LNCaP clone FGC (cell line): ENCODE measurements around the gene TBK1.

ENCODE experiments used
- DNase-seq: peaks from one replicate; pipeline ENCODE4 v3.0.0-alpha.2; 2011; ENCODE audit warnings: low read depth
- H3K4me3 ChIP-seq: 2 replicates; pipeline ENCODE4 v1.5.1; 2011; ENCODE audit warnings: mild to moderate bottlenecking, low read depth, low read length, control low read depth
- CTCF ChIP-seq: IDR thresholded peaks from 2 replicates; pipeline ENCODE4 v1.5.1; 2012; ENCODE audit warnings: mild to moderate bottlenecking; ENCODE audit not compliant: control insufficient read depth, insufficient read depth; ENCODE audit errors: extremely low read depth

TBK1 gene

DNA sequence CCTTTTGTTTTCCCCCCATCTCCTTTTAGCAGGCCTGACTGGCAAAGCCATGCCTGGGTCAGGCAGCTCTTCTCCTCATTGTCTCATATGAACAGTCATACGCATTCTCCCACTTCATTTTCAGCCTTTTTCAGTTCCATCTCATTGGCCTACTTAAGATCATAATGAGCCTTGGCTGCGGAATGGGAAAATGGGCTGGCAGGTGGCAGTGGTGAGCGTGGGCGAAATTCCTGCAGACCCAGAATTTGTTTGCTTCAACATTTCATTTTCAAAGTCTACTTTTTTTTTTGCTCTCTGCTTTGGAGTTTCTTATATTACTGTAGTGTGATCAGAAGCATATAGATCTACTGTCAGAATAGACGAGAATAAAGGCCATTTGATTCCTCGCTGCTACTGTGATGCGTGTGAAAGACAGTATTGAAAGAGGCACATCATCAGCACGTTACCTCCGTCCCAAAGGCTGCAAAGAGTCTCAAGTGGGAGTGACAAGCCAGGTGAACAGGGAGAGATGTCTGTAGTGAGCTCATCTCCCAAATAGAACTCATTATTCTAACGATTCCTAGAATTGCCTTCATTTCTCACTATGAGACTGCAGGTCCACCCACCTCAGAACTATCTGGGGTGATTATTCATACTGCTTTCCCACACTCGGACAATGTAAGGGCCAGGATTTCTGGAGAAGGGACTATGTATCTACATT, 73.7 kb downstream of the TBK1 start:
- no peak overlapping the region for H3K4me3 ChIP-seq
- TF ChIP-seq CTCF = 0 out of 2 replicates have a peak, but pooled peaks have one; percentile 11
- no peak for DNase-seq

DNA sequence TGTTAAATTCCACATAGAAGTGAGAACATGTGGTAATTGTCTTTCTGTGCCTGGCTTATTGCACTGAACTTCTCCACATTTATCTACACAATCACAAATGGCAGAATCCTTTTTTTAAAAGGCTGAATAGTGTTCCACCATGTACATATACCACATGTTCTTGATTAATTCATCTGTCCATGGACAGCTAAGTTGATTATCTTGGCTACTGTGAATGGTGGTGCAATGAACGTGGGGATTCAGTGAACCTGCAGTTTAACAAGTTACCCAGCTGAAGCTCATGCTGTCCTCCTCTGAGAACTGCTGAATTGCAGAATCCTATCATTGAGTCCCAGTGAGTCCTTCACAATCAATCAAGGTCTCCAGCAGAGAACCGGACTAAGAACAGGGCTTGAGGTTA, 74.9 kb downstream of the TBK1 start:
- H3K4me3 ChIP-seq = no peak overlapping the region
- no peak for DNase-seq
- no peak for TF ChIP-seq CTCF

DNA sequence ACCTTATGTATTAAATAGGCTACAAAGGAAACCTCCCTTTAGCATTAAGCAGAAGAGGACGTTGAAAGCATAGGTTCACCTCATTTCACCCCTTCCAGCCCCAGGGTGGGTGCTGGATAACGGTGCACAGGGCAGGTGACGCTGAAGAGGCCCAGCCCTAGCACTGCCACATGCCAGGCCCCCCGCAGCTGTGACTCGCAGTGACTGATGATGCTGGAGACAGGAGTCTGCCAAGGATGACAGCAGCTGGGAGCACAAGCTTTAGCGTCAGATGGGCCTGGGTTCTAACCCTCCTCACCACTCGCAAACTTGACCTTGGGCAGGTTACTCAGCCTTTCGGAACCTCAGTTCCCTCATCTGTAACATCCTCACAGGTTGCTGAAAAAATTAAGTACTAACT, 76.7 kb downstream of the TBK1 start:
- no peak for DNase-seq
- no peak overlapping the region for H3K4me3 ChIP-seq
- no peak for TF ChIP-seq CTCF

- TF ChIP-seq CTCF = no peak
- DNase-seq = no peak
- no peak overlapping the region for H3K4me3 ChIP-seq
These were observed 78.6 kb downstream of the TBK1 start for GRCh38 chr12:64530566-64530965.

DNA sequence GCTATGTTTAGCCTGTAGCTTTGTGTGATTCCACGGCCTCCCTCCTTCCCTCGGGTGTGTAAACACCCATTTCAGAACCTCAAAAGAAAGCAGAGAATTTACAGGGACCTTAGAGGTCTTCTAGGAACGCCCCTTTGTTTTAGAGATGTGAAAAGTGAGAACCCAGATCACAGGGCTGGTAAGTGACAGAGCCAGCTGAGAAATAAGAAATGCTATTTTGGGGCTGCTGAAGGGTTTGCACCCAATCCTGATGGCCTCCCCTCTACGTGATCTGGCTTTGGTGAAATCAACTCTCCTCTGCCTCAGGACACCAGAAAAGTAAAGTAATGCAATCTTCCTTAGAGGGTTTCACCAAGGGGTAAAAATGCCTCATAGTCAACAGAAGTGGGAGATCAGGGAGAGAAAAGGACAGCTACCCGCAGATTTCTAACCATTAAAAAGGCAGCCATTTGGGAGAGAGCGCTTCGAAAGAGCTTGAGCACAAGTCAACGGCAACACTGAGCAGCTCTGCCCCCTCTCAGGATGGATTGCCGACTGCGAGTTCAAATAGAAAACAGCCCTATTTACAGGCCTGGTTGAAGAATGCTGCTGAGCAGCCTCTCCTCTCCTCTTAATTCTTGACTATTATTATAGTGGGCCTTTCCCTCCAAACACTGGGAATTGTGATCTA, 79.9 kb downstream of the TBK1 start:
- H3K4me3 ChIP-seq = no peak overlapping the region
- DNase-seq = no peak

DNA sequence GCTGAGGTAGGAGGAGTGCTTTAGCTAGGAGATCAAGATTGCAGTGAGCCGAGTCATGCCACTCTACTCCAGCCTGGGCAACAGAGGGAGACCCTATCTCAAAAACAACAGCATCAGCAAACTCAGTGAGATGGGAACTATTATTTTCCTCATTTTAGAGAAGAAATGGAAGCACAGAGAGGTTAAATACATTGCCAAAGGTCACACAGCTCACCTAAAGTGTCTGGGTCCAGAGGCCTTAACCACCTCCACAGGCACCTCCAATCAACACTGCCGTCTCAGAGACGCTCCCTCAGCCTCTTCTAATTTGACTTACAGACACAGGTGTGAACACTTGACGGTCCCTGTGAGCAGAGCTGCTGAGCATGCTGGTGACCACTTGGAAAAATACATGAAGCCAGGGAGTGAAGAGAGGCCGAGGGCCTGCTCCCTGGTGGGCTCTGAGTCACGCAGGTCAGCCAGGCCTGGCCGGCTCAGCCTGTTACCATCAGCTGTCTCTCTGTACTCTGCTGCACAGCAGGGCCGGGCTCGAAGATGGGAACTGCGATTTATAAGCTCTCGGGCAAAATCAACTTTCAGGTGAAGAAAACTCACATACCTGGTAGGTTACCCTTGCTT, 80.9 kb downstream of the TBK1 start:
- no peak for TF ChIP-seq CTCF
- DNase-seq = no peak
- no peak overlapping the region for H3K4me3 ChIP-seq

More for the DNA sequence above, 79.9 kb downstream of the TBK1 start:
- no peak for TF ChIP-seq CTCF
